Retinal pigment epithelial cell (primary cell): Measurements from ENCODE around the gene WDR45B.

Experiments
- DNase-seq: peaks from one replicate; pipeline ENCODE4 v3.0.0-alpha.2; 2010; ENCODE audit warnings: low read depth
- H3K4me3 ChIP-seq: 2 replicates; pipeline ENCODE4 v1.5.1; 2011; ENCODE audit warnings: mild to moderate bottlenecking, low read length, control low read depth, moderate library complexity
- TF ChIP-seq, protein P1 (sequence below): conservative IDR thresholded peaks from 2 replicates; pipeline ENCODE4 v1.5.1; 2011; ENCODE audit warnings: low read depth, low read length, control low read depth, inconsistent platforms

WDR45B gene

GRCh38 chr17:82649501-82650261 lies 1.4 kb upstream of the WDR45B start:
- no peak for DNase-seq
- no peak overlapping the region for H3K4me3 ChIP-seq
- TF ChIP-seq, protein P1, sequence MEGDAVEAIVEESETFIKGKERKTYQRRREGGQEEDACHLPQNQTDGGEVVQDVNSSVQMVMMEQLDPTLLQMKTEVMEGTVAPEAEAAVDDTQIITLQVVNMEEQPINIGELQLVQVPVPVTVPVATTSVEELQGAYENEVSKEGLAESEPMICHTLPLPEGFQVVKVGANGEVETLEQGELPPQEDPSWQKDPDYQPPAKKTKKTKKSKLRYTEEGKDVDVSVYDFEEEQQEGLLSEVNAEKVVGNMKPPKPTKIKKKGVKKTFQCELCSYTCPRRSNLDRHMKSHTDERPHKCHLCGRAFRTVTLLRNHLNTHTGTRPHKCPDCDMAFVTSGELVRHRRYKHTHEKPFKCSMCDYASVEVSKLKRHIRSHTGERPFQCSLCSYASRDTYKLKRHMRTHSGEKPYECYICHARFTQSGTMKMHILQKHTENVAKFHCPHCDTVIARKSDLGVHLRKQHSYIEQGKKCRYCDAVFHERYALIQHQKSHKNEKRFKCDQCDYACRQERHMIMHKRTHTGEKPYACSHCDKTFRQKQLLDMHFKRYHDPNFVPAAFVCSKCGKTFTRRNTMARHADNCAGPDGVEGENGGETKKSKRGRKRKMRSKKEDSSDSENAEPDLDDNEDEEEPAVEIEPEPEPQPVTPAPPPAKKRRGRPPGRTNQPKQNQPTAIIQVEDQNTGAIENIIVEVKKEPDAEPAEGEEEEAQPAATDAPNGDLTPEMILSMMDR, result no peak

DNA sequence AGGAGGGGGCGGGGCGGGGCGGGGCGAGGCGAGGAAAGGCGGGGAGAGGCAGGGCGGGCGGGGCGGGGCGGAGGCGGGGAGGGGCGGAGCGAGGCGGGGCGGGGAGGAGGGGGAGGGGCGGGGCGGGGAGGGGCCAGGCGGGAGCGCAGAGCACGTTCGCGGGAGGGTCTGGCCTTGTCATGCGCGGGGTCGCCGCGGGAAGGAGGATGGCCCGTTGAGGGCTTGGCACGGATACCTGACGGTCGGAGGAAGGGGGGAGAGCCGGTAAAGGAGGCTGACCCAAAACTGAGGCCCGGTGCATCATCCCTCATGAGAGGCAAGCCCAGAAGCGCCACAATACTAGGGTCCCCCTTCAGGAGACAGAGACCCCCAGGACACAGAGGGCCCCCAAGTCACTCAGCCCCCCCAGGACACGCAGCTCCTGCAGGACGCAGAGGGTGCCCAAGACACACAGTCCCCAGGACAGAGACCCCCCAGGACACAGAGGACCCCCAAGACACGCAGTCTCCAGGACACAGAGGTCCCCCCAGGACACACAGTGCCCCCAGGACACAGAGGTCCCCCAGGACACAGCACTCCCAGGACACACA lies 593 bp upstream of the WDR45B start:
- TF ChIP-seq, protein P1, result no peak
- DNase-seq, result no peak
- peak overlapping the region; percentile 51 for H3K4me3 ChIP-seq

- TF ChIP-seq, protein P1, result no peak
- no peak for DNase-seq
- H3K4me3 ChIP-seq, result peak overlapping the region; percentile 89
Observed at GRCh38 chr17:82647593-82648164, 565 bp downstream of the WDR45B start.

GRCh38 chr17:82645516-82645915 lies 2.7 kb downstream of the WDR45B start:
- H3K4me3 ChIP-seq, result no peak overlapping the region
- DNase-seq, result no peak
- TF ChIP-seq, protein P1, result no peak

DNA sequence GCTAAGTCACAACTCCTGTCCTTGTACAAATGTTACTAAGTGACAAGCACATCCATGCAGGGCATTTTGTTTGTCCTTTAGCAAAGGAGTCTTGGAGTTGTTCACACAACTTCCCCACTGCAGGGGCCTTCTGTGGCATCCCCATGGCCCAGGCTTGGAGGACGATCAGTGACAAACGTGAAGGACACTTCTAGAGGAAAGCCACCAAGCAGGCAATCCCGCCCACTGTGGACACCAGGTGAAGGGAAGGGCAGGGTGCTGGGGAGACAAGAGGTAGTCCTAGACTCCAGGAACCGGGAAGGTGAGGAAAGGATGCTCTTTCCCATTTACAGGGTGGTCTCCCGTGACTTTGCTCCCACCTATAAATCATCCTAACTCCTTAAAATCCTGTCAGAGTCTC lies 4.1 kb downstream of the WDR45B start:
- H3K4me3 ChIP-seq, result no peak overlapping the region
- TF ChIP-seq, protein P1, result no peak
- no peak for DNase-seq

GRCh38 chr17:82642022-82642421 lies 6.2 kb downstream of the WDR45B start:
- no peak for DNase-seq
- H3K4me3 ChIP-seq, result no peak overlapping the region
- TF ChIP-seq, protein P1, result no peak
